T-helper 1 cell treated with Interleukin-12 subunit alpha and Interleukin-12 subunit beta and Interleukin-4 antibody, amounts not matched to agents 30 μg/mL and 1 μg/mL, for 36 hours (primary cell): ENCODE results near the gene PRPF31.

ENCODE experiments used
- H3K27ac Mint-ChIP-seq: one replicate; pipeline ENCODE4 v1.8.0; 2021; ENCODE audit warnings: mild to moderate bottlenecking, mixed read lengths
- H3K27me3 Mint-ChIP-seq: one replicate; pipeline ENCODE4 v1.8.0; 2021; ENCODE audit warnings: low read depth, mixed read lengths
- H3K36me3 Mint-ChIP-seq: one replicate; pipeline ENCODE4 v1.8.0; 2021; ENCODE audit warnings: low read depth, mixed read lengths
- H3K4me1 Mint-ChIP-seq: one replicate; pipeline ENCODE4 v1.8.0; 2021; ENCODE audit warnings: low read depth, mixed read lengths
- H3K4me3 Mint-ChIP-seq: one replicate; pipeline ENCODE4 v1.8.0; 2021; ENCODE audit warnings: mild to moderate bottlenecking, moderate library complexity, mixed read lengths
- H3K9me3 Mint-ChIP-seq: one replicate; pipeline ENCODE4 v1.8.0; 2021; ENCODE audit warnings: mixed read lengths

PRPF31 gene

GRCh38 chr19:54100561-54100960 is 15.0 kb upstream of the PRPF31 start, which contains the start of gene OSCAR:
Gene OSCAR, minus strand, starts transcription at chr19:54100803. Its CDS starts 11 bp downstream, at chr19:54100792.
- Mint-ChIP-seq H3K4me3 (peak within 1 kb of the TSS; percentile 35), H3K9me3 (no peaks in the 10 kb centered on the region), H3K27ac (peak within 1 kb of the TSS; percentile 51), H3K27me3 (peaks cover 7% of the 10 kb centered on the region), H3K4me1 (peaks cover 20% of the 10 kb centered on the region), H3K36me3 (peaks cover 4% of the 10 kb centered on the region)

- no peaks in the 10 kb centered on the region for H3K27me3 Mint-ChIP-seq
- peaks cover 15% of the 10 kb centered on the region for H3K4me1 Mint-ChIP-seq
- H3K36me3 Mint-ChIP-seq = peaks cover 15% of the 10 kb centered on the region
- H3K9me3 Mint-ChIP-seq = no peaks in the 10 kb centered on the region
- H3K4me3 Mint-ChIP-seq = peak within 1 kb of the TSS; percentile 97
- peak within 1 kb of the TSS; percentile 92 for H3K27ac Mint-ChIP-seq
Measured at GRCh38 chr19:54102421-54103169, 13.0 kb upstream of the PRPF31 start, which contains the start of gene NDUFA3. Gene NDUFA3, plus strand, starts transcription at chr19:54102855. Its CDS starts 24 bp downstream, at chr19:54102879.

GRCh38 chr19:54104998-54105715 is 10.4 kb upstream of the PRPF31 start:
- peaks cover 15% of the 10 kb centered on the region for H3K4me1 Mint-ChIP-seq

GRCh38 chr19:54105796-54106195 is 9.8 kb upstream of the PRPF31 start:
- no peaks in the 10 kb centered on the region for H3K27me3 Mint-ChIP-seq
- no peak overlapping the region for H3K27ac Mint-ChIP-seq
- no peak overlapping the region for H3K4me3 Mint-ChIP-seq
- no peaks in the 10 kb centered on the region for H3K9me3 Mint-ChIP-seq
- peaks cover 17% of the 10 kb centered on the region for H3K4me1 Mint-ChIP-seq
- peaks cover 23% of the 10 kb centered on the region for H3K36me3 Mint-ChIP-seq

More at GRCh38 chr19:54104998-54105715, 10.4 kb upstream of the PRPF31 start:
- Mint-ChIP-seq H3K9me3 (no peaks in the 10 kb centered on the region), H3K27ac (no peak overlapping the region), H3K36me3 (peaks cover 20% of the 10 kb centered on the region), H3K4me3 (no peak overlapping the region), H3K27me3 (no peaks in the 10 kb centered on the region)

- no peak overlapping the region for H3K4me3 Mint-ChIP-seq
- H3K27me3 Mint-ChIP-seq = no peaks in the 10 kb centered on the region
- H3K9me3 Mint-ChIP-seq = no peaks in the 10 kb centered on the region
- H3K4me1 Mint-ChIP-seq = peaks cover 15% of the 10 kb centered on the region
- no peak overlapping the region for H3K27ac Mint-ChIP-seq
- peaks cover 25% of the 10 kb centered on the region for H3K36me3 Mint-ChIP-seq
Measured at GRCh38 chr19:54106716-54107115, 8.8 kb upstream of the PRPF31 start.

GRCh38 chr19:54107876-54108490 is 7.6 kb upstream of the PRPF31 start:
- Mint-ChIP-seq H3K9me3 (no peaks in the 10 kb centered on the region), H3K36me3 (peaks cover 25% of the 10 kb centered on the region), H3K27ac (no peak overlapping the region), H3K4me3 (no peak overlapping the region), H3K27me3 (no peaks in the 10 kb centered on the region), H3K4me1 (peaks cover 9% of the 10 kb centered on the region)

- Mint-ChIP-seq H3K9me3 (no peaks in the 10 kb centered on the region), H3K27me3 (no peaks in the 10 kb centered on the region), H3K36me3 (peaks cover 26% of the 10 kb centered on the region), H3K27ac (no peak overlapping the region), H3K4me1 (peaks cover 5% of the 10 kb centered on the region), H3K4me3 (no peak overlapping the region)
Measured at GRCh38 chr19:54108496-54108895, 7.1 kb upstream of the PRPF31 start.

- peaks cover 12% of the 10 kb centered on the region for H3K4me1 Mint-ChIP-seq
- H3K27ac Mint-ChIP-seq = no peak overlapping the region
- peaks cover 30% of the 10 kb centered on the region for H3K36me3 Mint-ChIP-seq
- no peaks in the 10 kb centered on the region for H3K9me3 Mint-ChIP-seq
- no peaks in the 10 kb centered on the region for H3K27me3 Mint-ChIP-seq
- H3K4me3 Mint-ChIP-seq = no peak overlapping the region
Measured at GRCh38 chr19:54109651-54110050, 5.9 kb upstream of the PRPF31 start.

- H3K9me3 Mint-ChIP-seq = no peaks in the 10 kb centered on the region
- H3K36me3 Mint-ChIP-seq = peaks cover 25% of the 10 kb centered on the region
- peak overlapping the region; percentile 87 for H3K27ac Mint-ChIP-seq
- no peaks in the 10 kb centered on the region for H3K27me3 Mint-ChIP-seq
- peak overlapping the region; percentile 94 for H3K4me3 Mint-ChIP-seq
- peaks cover 19% of the 10 kb centered on the region for H3K4me1 Mint-ChIP-seq
Measured at GRCh38 chr19:54114340-54115108, 1.0 kb upstream of the PRPF31 start.

- H3K36me3 Mint-ChIP-seq = peaks cover 37% of the 10 kb centered on the region
Measured at GRCh38 chr19:54121259-54121658, 5.7 kb downstream of the PRPF31 start.

GRCh38 chr19:54123682-54124081 is 8.1 kb downstream of the PRPF31 start:
- H3K9me3 Mint-ChIP-seq = no peaks in the 10 kb centered on the region
- H3K36me3 Mint-ChIP-seq = peaks cover 40% of the 10 kb centered on the region
- no peak overlapping the region for H3K4me3 Mint-ChIP-seq
- H3K27me3 Mint-ChIP-seq = no peaks in the 10 kb centered on the region
- H3K4me1 Mint-ChIP-seq = no peaks in the 10 kb centered on the region
- no peak overlapping the region for H3K27ac Mint-ChIP-seq

More at GRCh38 chr19:54121259-54121658, 5.7 kb downstream of the PRPF31 start:
- H3K27ac Mint-ChIP-seq = no peak overlapping the region
- H3K4me3 Mint-ChIP-seq = no peak overlapping the region
- peaks cover 7% of the 10 kb centered on the region for H3K4me1 Mint-ChIP-seq
- no peaks in the 10 kb centered on the region for H3K27me3 Mint-ChIP-seq
- no peaks in the 10 kb centered on the region for H3K9me3 Mint-ChIP-seq

GRCh38 chr19:54124393-54124792 is 8.8 kb downstream of the PRPF31 start:
- Mint-ChIP-seq H3K9me3 (no peaks in the 10 kb centered on the region), H3K27me3 (no peaks in the 10 kb centered on the region), H3K4me3 (no peak overlapping the region), H3K36me3 (peaks cover 39% of the 10 kb centered on the region), H3K4me1 (no peaks in the 10 kb centered on the region), H3K27ac (no peak overlapping the region)

GRCh38 chr19:54125713-54126112 is 10.2 kb downstream of the PRPF31 start:
- no peaks in the 10 kb centered on the region for H3K27me3 Mint-ChIP-seq
- no peaks in the 10 kb centered on the region for H3K4me1 Mint-ChIP-seq
- no peaks in the 10 kb centered on the region for H3K9me3 Mint-ChIP-seq
- no peak overlapping the region for H3K27ac Mint-ChIP-seq
- H3K4me3 Mint-ChIP-seq = no peak overlapping the region
- H3K36me3 Mint-ChIP-seq = peaks cover 32% of the 10 kb centered on the region
